HG02763 (cell line): Measurements from ENCODE around the gene CTNNA1.

Experiments
- ATAC-seq: cut with Tn5 transposase; IDR thresholded peaks from one replicate; pipeline ENCODE4 v1.9.1; 2021; ENCODE audit warnings: mild to moderate bottlenecking, moderate library complexity; ENCODE audit not compliant: unreplicated experiment

The CTNNA1 gene

DNA sequence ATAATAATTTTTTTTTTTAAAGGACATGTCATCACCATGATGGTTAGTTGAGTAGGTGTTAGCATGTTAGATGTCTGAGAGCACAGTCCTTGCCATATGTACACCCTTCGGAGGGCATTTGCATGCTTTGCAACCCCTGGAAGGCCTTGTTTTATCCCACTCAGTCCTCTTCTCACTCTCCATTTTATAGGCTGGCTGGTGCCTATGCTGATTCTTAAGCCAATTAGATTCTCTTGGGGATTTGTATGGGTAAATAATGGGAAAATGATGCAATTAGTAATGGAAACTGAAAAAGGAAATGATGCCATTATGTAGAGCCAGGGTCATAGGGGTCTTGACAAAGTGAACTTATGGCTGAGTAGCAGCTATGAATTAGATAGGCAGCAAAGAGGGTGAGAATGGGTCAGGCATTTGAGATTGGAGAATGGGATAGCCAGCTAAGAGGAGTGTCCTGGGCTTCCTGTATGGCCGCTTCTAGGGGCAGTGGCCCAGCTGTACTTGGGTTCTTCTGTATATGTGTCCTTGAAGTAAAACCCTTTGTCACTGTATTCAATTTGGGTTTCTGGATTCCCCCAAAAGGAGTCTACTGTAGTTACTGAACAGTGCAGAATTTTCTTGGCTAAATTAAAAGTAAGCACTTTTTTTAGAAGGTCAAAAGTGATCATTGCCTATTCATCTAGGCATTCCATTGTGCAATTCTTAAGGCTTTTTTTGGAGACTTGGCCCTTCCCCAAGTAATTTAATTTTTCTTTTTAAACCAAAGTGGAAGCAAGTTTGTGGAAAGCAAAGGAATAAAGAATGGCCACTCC, 90.3 kb downstream of the CTNNA1 start:
- ATAC-seq = no peak

DNA sequence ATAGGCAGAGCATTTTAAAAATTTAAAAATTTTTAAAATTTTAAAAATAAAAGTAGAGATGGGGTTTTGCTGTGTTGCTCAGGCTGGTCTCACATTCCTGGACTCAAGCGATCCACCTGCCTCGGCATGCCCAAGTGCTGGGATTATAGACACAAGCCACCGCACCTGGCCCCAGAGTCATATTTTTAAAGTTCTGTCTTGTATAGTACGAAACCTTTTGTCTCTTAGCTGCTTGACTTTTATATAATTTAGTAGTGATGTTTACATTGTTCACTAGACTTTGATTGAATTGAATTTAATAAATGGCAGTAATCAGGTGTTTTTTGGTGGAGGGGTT, 90.9 kb downstream of the CTNNA1 start:
- no peak for ATAC-seq

DNA sequence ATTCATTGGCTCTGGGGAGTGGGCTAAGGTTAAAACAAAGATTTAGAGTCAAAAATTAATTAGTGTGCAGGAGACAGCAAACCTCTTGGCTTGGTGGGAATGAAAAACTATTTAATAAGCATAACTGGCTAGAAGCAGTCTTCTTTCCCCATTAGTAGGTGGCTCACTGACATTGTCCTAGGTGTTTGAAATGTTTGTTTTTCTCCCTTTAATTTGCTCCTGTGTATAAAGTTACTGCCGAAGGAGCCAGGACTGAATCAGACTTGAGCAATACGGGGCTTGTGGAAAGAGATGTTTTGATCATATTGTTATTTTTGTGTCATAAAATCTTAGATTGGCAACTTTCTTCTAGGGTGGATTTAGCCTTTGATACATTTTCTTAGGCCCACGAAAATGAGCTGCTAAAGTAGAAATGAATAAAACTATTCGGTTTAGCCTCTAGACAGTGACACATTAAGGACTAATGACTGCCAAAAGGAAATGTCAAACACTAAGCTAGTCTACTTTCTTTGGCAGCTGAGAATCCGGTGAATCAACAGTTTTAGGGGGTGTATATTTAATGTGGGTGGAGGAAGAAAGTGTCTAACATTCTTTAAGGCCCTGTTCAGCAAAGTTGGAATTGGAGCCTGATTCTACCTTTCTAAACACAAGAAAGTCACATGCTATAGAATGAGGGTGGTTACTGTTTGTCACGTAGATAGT, 91.7 kb downstream of the CTNNA1 start:
- no peak for ATAC-seq

GRCh38 chr5:138849439-138849838, 96.2 kb downstream of the CTNNA1 start:
- no peak for ATAC-seq

DNA sequence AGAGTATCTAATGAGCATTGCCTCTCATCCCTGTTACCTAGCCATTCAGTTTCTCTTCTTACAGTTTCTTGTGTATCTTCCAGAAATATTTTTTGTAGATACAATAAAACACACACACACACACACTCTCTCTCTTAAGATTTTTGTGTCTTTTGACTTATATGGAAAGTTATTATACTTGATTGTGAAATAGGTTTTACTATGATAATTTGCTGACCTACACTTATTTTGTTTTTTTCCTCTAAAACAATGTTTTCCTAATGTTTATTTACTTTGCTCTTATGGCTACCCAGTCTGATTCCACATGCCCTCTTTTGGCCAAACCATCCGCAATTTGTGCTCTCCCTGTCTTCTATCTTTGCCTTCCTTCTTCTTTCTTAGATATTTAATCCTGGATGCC, 96.7 kb downstream of the CTNNA1 start:
- no peak for ATAC-seq

DNA sequence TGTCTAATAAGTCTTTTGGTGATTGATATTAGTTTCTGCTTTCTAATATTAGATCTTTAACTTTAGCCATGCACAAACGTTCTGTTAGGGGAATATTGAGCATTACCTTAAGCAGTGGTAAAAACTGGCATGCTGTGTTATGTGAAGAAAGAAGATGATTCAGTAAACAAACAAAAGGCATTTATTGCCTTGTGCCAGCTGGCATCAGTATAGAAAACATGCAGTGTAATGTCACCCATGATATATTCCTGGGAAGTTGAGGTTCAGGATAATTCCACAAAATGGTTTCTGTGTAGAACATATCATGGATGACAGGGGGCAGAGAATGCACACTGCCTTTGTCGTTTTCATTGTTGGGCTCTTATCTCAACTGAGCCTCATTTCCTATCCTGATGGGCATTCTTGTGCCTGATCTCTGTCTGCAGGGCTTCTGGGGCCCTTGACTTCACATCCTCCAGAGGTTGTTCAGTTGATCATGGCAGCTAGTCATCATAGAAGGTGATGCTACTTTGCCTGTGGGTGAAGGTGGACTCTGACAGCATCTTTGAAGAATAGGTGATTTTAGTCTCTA, 97.7 kb downstream of the CTNNA1 start:
- ATAC-seq = no peak

DNA sequence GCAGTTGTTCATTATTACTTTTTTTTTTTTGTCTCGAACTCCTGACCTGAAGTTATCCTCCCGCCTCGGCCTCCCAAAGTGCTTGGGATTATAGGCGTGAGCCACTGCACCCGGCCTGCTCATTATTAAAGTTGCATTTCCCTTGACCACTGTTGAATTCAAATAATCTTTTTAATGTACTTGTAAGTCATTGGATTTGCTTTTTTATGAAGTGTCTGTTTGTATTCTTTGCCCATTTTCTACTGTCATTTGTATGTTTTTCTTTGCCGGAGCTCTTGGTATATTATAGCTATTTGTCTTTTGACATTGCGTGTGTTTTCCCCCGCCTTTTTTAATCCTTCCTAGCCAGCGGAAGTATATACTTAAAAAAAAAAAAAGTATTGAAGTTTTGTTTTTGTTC, 99.9 kb downstream of the CTNNA1 start:
- ATAC-seq = no peak

- ATAC-seq = no peak
Observed at GRCh38 chr5:138867011-138867410, 113.8 kb downstream of the CTNNA1 start.

GRCh38 chr5:138869038-138869437, 115.8 kb downstream of the CTNNA1 start:
- ATAC-seq = no peak

DNA sequence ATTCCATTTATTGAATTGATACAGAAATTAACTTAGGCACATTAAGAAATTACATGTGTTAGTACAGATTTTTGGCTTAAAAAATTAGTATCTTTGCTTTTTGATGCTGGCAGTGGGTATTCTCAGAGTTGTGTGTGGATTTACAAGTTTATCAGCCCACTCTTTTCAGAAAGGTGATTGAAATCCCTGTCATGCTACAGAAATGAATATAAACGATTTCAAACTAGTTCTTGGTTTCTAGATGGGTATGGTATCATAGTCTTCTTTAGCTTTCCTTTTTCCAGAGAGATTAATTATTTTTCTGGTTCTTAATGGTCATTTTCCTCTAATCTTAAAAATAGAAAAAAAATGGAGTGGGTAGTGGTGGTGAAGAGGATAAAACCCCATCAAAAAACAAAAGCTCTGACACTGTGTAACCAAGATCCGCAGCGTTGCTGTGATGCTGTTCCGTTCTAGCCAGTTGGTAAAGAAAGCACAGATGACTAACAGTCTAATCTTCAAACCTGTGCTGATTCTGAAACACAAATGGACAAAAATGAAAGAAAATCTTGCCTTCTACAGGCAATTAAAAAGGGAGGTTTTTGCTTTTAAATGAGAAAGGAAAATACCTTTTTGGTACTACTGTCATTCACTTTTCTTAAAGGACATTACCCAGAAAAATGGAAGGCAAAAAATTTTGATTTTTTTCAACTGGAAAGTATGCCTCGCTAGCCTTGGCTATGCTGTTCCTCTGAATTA, 116.7 kb downstream of the CTNNA1 start:
- ATAC-seq = no peak

DNA sequence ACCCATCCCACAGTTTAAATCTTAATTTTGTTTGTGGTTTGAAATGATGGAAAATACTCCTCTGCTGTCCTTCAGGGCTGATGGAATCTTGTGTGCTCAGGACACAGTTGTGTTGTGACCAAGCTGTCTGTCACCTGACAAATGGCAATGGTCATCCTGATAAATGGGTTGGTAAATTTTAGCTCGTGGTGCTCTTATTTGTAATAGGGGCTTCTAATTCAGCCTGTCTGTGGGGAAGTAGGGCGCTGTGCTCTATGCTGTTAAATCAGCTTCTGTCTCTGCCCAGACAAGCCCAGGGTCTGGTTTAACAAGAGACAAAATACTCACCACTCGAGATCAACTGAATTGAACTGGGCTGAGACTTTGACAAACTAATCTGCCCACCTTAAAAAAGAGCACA, 117.4 kb downstream of the CTNNA1 start:
- ATAC-seq = no peak

GRCh38 chr5:138872841-138873465, 119.7 kb downstream of the CTNNA1 start:
- no peak for ATAC-seq

DNA sequence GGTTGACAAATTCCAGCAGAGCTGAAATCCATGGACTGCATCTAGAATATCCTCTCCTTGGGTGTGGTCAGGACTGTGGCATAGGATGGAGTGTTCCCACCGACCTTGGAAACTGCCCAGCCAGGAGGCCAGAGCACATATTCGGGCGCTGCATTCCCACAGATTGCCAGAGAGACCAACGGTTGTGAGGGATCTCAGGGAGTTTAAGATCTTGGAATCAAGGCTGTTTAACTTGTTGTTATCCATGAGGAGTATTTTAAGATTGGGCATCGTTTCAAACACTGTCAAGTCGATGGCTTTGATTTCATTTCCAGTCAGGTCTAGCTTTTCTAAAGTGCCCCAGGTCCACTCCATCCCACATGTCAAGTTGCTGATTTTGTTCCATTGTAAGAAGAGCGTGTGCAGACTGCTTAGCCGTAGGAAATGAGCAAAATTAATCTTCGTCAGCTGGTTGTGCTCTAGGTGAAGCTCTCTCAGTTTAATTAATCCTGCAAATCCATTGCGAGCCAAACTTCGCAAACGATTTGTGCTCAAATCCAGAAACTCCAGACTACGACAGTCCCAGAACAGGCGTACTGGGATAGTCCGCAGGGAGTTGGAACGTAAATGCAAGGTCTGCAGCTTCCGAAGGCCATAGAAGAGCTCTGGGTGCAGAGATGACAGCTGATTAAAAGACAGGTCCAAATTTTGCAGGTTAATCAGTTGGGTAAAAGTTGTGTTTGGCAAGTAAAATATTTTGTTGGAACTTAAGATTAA, 120.4 kb downstream of the CTNNA1 start:
- no peak for ATAC-seq

GRCh38 chr5:138874241-138874640, 121.0 kb downstream of the CTNNA1 start:
- no peak for ATAC-seq

GRCh38 chr5:138874771-138875551, 121.7 kb downstream of the CTNNA1 start, which contains the start of gene LRRTM2:
Gene LRRTM2 (minus strand): TSS chr5:138875335. CDS start chr5:138874911, 424 bp downstream.
- ATAC-seq = no peak

- ATAC-seq = no peak
Observed at GRCh38 chr5:138875552-138875875, 122.3 kb downstream of the CTNNA1 start.

DNA sequence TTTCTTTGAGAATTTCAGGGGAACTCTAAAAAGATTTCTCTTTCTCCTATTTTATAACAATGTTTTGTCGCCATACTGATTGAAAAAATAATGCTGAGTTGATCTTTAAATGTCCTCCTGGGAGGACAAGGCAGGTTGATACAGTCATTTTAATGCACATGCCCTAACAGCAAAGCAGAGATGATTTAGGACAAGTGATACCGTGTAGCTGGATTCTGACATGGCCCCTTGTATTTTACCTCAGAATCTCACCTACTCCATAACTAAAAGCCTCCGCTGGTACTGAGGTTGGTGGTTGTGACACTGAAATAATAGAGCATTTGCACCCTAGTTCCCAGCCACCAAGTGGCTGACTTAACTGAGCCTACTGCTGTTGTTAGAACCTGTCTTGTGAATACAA, 122.7 kb downstream of the CTNNA1 start:
- ATAC-seq = no peak

GRCh38 chr5:138876811-138877210, 123.6 kb downstream of the CTNNA1 start:
- ATAC-seq = no peak

GRCh38 chr5:138878437-138879235, 125.4 kb downstream of the CTNNA1 start:
- no peak for ATAC-seq
